Lower lobe of right lung (tissue), 2 donors: ENCODE measurements around the gene DCLK1. TPM values are rescaled to one million over a fixed set of nuclear protein-coding genes. Genes with fewer than 3 reads are reported as not detected.

ENCODE experiments used
- ATAC-seq, 2 donors: fragments of 200-7000 bp; cut with Tn5 transposase; one replicate each; pipeline ENCODE4 v1.9.1; 2020 to 2022; ENCODE audit warnings: mild to moderate bottlenecking in 2 of 2, moderate library complexity in 2 of 2
- DNase-seq: peaks from one replicate; pipeline ENCODE4 v3.0.0-alpha.2; 2020
- H3K27ac ChIP-seq: fragments of 200-600 bp; one replicate; pipeline ENCODE4 v1.8.0; 2022
- H3K27me3 ChIP-seq: fragments of 200-600 bp; one replicate; pipeline ENCODE4 v1.8.0; 2022; ENCODE audit warnings: low read depth
- H3K36me3 ChIP-seq: fragments of 200-600 bp; one replicate; pipeline ENCODE4 v1.8.0; 2022; ENCODE audit warnings: mild to moderate bottlenecking
- H3K4me1 ChIP-seq: fragments of 200-600 bp; one replicate; pipeline ENCODE4 v1.8.0; 2022
- H3K4me3 ChIP-seq: fragments of 200-600 bp; one replicate; pipeline ENCODE4 v1.8.0; 2022; ENCODE audit warnings: mild to moderate bottlenecking
- H3K9me3 ChIP-seq: fragments of 200-600 bp; one replicate; pipeline ENCODE4 v1.8.0; 2022
- CTCF ChIP-seq: fragments of 200-600 bp; IDR thresholded peaks from one replicate; pipeline ENCODE4 v1.8.0; 2022; ENCODE audit warnings: antibody characterized with exemption, mild to moderate bottlenecking
- intact Hi-C: fragments of 100-400 bp; cut with DNase I; formaldehyde crosslinking; loops from one replicate; pipeline ENCODE4 v1.11.0; 2022
- total RNA-seq: library from RNA; stranded (reverse); fragmentation: NEBNext Ultra II Directional; extraction: Animal tissue kit (Norgen Biotek cat#: 25700); gene quantifications from one replicate; pipeline ENCODE4 v1.2.1, GENCODE V29; 2021
- donor health status: DM: no; HTN: yes; CAD: no; lungs with severe emphysema.

Gene DCLK1
- total RNA-seq, 1 donor from 2014 or later, result 10.4 TPM

GRCh38 chr13:35936246-35936978 is 194.8 kb downstream of the DCLK1 start:
- Histone ChIP-seq H3K4me1 (no peaks in the 10 kb centered on the region), H3K36me3 (no peaks in the 10 kb centered on the region), H3K9me3 (no peaks in the 10 kb centered on the region), H3K27ac (no peak overlapping the region), H3K27me3 (no peaks in the 10 kb centered on the region), H3K4me3 (no peak overlapping the region)
- ATAC-seq (no peak), DNase-seq (no peak)
- intact Hi-C loops, result no loop called here
- TF ChIP-seq CTCF, result no peak

GRCh38 chr13:35930665-35931631 is 200.2 kb downstream of the DCLK1 start:
- TF ChIP-seq CTCF, result no peak
- intact Hi-C loops, result no loop called here
- Histone ChIP-seq H3K4me1 (no peaks in the 10 kb centered on the region), H3K27ac (no peak overlapping the region), H3K36me3 (no peaks in the 10 kb centered on the region), H3K4me3 (no peak overlapping the region), H3K27me3 (no peaks in the 10 kb centered on the region), H3K9me3 (no peaks in the 10 kb centered on the region)
- no peak for ATAC-seq
- DNase-seq, result no peak

- no peak for DNase-seq
- H3K4me1 ChIP-seq, result no peaks in the 10 kb centered on the region
- H3K4me3 ChIP-seq, result no peak overlapping the region
- TF ChIP-seq CTCF, result no peak
- no peak overlapping the region for H3K27ac ChIP-seq
- H3K27me3 ChIP-seq, result no peaks in the 10 kb centered on the region
- no peaks in the 10 kb centered on the region for H3K9me3 ChIP-seq
- intact Hi-C loops, result no loop called here
- ATAC-seq, result peak in 1 of 2 donors; percentile 63
- no peaks in the 10 kb centered on the region for H3K36me3 ChIP-seq
Measured at GRCh38 chr13:35927567-35928021, 203.6 kb downstream of the DCLK1 start.

- TF ChIP-seq CTCF, result no peak
- Histone ChIP-seq H3K9me3 (no peaks in the 10 kb centered on the region), H3K4me3 (no peak overlapping the region), H3K27me3 (no peaks in the 10 kb centered on the region), H3K36me3 (no peaks in the 10 kb centered on the region), H3K4me1 (no peaks in the 10 kb centered on the region), H3K27ac (no peak overlapping the region)
- intact Hi-C loops, result no loop called here
- no peak for DNase-seq
- peak in 1 of 2 donors; percentile 28 for ATAC-seq
Measured at GRCh38 chr13:35926859-35927530, 204.2 kb downstream of the DCLK1 start.

- Histone ChIP-seq H3K27me3 (no peaks in the 10 kb centered on the region), H3K27ac (no peak overlapping the region), H3K36me3 (no peaks in the 10 kb centered on the region), H3K9me3 (no peaks in the 10 kb centered on the region), H3K4me1 (no peaks in the 10 kb centered on the region), H3K4me3 (no peak overlapping the region)
- DNase-seq, result no peak
- intact Hi-C loops, result no loop called here
- TF ChIP-seq CTCF, result no peak
- no peak for ATAC-seq
Measured at GRCh38 chr13:35925669-35926068, 205.5 kb downstream of the DCLK1 start.
